PC-3 (cell line): ENCODE measurements around the gene GUCY2F. TPM values are rescaled to one million over a fixed set of nuclear protein-coding genes. Genes with fewer than 3 reads are reported as not detected.

Source experiments
- ATAC-seq: fragments of 200-7000 bp; cut with Tn5 transposase; 2 replicates; pipeline ENCODE4 v1.9.1; 2020; ENCODE audit warnings: mild to moderate bottlenecking, moderate library complexity
- BruUV-seq: library from RNA; stranded (reverse); fragments of 400-500 nt; replicated peaks from 2 replicates; lab custom pipeline; 2021; lab: Mats Ljungman, UMichigan
- CTCF ChIA-PET: fragments of 300-600 bp; sonication (Branson Sonifier 250); formaldehyde crosslinking; loops from one replicate; lab custom pipeline; 2022; ENCODE audit warnings: antibody characterized with exemption; lab: Charles Lee
- POLR2A ChIA-PET: fragments of 300-600 bp; sonication (Branson Sonifier 250); formaldehyde crosslinking; loops from one replicate; lab custom pipeline; 2022; ENCODE audit warnings: antibody characterized with exemption; ENCODE audit not compliant: unreplicated experiment; lab: Charles Lee
- DNase-seq: peaks from one replicate; pipeline ENCODE4 v3.0.0-alpha.2; 2015
- H2AFZ ChIP-seq: fragments of 300-600 bp; sonication (generic); 2 replicates; pipeline ENCODE4 v1.6.0; 2016; ENCODE audit warnings: antibody characterized with exemption, low read length
- H3F3A ChIP-seq: fragments of 300-600 bp; sonication (generic); one replicate; pipeline ENCODE4 v1.6.0; 2017; ENCODE audit warnings: antibody characterized with exemption, low read length, control low read depth, mild to moderate bottlenecking; ENCODE audit not compliant: unreplicated experiment
- H3K27ac ChIP-seq: fragments of 300-600 bp; sonication (generic); 2 replicates; pipeline ENCODE4 v1.5.1; 2016; ENCODE audit warnings: mild to moderate bottlenecking, low read length
- H3K27me3 ChIP-seq: fragments of 300-600 bp; sonication (generic); 2 replicates; pipeline ENCODE4 v1.6.1; 2016; ENCODE audit warnings: low read length, mixed read lengths
- H3K36me3 ChIP-seq: fragments of 300-600 bp; sonication (generic); 2 replicates; pipeline ENCODE4 v1.6.1; 2016; ENCODE audit warnings: low read depth, mixed run types, low read length, mixed read lengths
- H3K4me1 ChIP-seq: fragments of 300-600 bp; sonication (generic); 2 replicates; pipeline ENCODE4 v1.5.1; 2016; ENCODE audit warnings: low read length; ENCODE audit not compliant: insufficient read depth
- H3K4me2 ChIP-seq: fragments of 300-600 bp; sonication (generic); 2 replicates; pipeline ENCODE4 v1.6.0; 2016; ENCODE audit warnings: low read length
- H3K4me3 ChIP-seq: fragments of 300-600 bp; sonication (generic); 2 replicates; pipeline ENCODE4 v1.5.1; 2016; ENCODE audit warnings: mild to moderate bottlenecking, low read length, mixed read lengths
- H3K79me2 ChIP-seq: fragments of 300-600 bp; sonication (generic); 2 replicates; pipeline ENCODE4 v1.6.1; 2017; ENCODE audit warnings: low read length, mixed read lengths
- H3K9ac ChIP-seq: fragments of 300-600 bp; sonication (generic); 2 replicates; pipeline ENCODE4 v1.6.0; 2016; ENCODE audit warnings: mild to moderate bottlenecking, low read length
- H3K9me2 ChIP-seq: fragments of 300-600 bp; sonication (generic); replicated peaks from 2 replicates; pipeline ENCODE4 v1.6.1; 2016; ENCODE audit warnings: mixed run types, low read length, mixed read lengths
- H3K9me3 ChIP-seq: fragments of 300-600 bp; sonication (generic); 2 replicates; pipeline ENCODE4 v1.6.1; 2016; ENCODE audit warnings: low read length, mixed read lengths
- H4K20me1 ChIP-seq: fragments of 300-600 bp; sonication (generic); 2 replicates; pipeline ENCODE4 v1.6.1; 2016; ENCODE audit warnings: low read length, mixed read lengths
- EZH2 ChIP-seq: fragments of 300-600 bp; sonication (generic); IDR thresholded peaks from one replicate; pipeline ENCODE4 v1.6.1; 2017; ENCODE audit warnings: antibody characterized with exemption, mild to moderate bottlenecking, low read length; ENCODE audit not compliant: unreplicated experiment
- EZH2phosphoT487 ChIP-seq: fragments of 300-600 bp; sonication (generic); IDR thresholded peaks from 2 replicates; pipeline ENCODE4 v1.6.1; 2018; ENCODE audit warnings: mild to moderate bottlenecking, antibody characterized with exemption, low read length, borderline replicate concordance
- intact Hi-C: fragments of 100-400 bp; cut with micrococcal nuclease; formaldehyde crosslinking; loops from 2 replicates; pipeline ENCODE4 v1.9.0; 2023
- total RNA-seq: library from RNA; depleted of rRNA; stranded (reverse); fragments of >200 nt; gene quantifications from 2 replicates; pipeline ENCODE4 v1.2.3, GENCODE V29; 2014
- TF ChIP-seq, protein P1 (sequence below): fragments of 300-600 bp; sonication (generic); conservative IDR thresholded peaks from 2 replicates; pipeline ENCODE4 v1.5.1; 2017; ENCODE audit warnings: antibody characterized with exemption, low read depth, mild to moderate bottlenecking, low read length

The GUCY2F gene
- total RNA-seq, 1 experiment from 2014 or later: not detected

DNA sequence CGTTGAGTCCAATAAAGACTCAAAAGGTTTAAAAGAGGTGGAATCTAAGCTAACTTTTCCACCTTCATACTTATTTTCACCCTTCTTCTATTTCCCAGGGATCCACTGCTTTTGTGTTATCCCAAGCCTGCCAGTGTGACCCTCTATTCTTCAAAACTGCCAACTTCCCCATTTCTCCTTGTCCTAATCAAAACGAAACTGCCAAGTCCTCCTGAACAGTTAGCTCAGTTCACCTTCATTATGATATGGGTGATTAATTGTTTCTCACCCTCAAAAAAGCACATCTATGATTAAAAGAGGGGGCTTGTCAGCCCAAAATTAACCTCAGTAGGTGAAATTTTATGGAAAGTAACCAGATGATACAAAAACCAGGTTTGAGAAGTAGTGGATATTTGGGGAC is 108.4 kb downstream of the GUCY2F start:
- Histone ChIP-seq H3K4me3 (no peak overlapping the region), H4K20me1 (no peaks in the 10 kb centered on the region), H3K27me3 (no peaks in the 10 kb centered on the region), H3K79me2 (no peaks in the 10 kb centered on the region), H2AFZ (no peak overlapping the region), H3K4me2 (no peak overlapping the region), H3K9me3 (no peaks in the 10 kb centered on the region), H3K9me2 (no peaks in the 10 kb centered on the region), H3K27ac (no peak overlapping the region), H3K36me3 (no peaks in the 10 kb centered on the region), H3F3A (no peaks in the 10 kb centered on the region), H3K4me1 (no peaks in the 10 kb centered on the region), H3K9ac (no peak overlapping the region)
- no peak for ATAC-seq
- TF ChIP-seq, protein P1, sequence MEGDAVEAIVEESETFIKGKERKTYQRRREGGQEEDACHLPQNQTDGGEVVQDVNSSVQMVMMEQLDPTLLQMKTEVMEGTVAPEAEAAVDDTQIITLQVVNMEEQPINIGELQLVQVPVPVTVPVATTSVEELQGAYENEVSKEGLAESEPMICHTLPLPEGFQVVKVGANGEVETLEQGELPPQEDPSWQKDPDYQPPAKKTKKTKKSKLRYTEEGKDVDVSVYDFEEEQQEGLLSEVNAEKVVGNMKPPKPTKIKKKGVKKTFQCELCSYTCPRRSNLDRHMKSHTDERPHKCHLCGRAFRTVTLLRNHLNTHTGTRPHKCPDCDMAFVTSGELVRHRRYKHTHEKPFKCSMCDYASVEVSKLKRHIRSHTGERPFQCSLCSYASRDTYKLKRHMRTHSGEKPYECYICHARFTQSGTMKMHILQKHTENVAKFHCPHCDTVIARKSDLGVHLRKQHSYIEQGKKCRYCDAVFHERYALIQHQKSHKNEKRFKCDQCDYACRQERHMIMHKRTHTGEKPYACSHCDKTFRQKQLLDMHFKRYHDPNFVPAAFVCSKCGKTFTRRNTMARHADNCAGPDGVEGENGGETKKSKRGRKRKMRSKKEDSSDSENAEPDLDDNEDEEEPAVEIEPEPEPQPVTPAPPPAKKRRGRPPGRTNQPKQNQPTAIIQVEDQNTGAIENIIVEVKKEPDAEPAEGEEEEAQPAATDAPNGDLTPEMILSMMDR: no peak
- TF ChIP-seq EZH2 (no peak), EZH2phosphoT487 (no peak)
- intact Hi-C loops: no loop called here
- no peak for DNase-seq
- no TSS peak for BruUV-seq
- POLR2A ChIA-PET: no interaction called here
- CTCF ChIA-PET: no interaction called here

DNA sequence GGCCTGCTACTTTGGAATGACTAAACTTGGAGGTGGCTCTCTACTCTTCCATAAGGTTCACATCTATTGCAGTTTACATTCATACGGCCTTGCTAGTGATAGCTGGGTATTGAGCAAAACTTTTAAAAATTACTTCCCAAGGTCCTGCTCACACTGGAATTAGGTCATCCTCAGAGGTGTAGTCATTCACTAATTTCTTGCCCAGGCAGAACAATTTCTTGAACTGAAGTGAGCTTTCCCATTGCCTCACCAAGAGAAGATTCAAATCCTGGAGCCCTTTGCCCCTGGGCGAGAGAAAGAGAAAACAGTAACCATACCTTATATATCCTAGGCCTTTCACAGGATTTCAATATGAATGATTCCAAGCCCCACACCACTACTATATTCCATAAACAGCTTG is 109.2 kb downstream of the GUCY2F start:
- Histone ChIP-seq H3K4me3 (no peak overlapping the region), H3K4me1 (no peaks in the 10 kb centered on the region), H3K9ac (no peak overlapping the region), H3K36me3 (no peaks in the 10 kb centered on the region), H3K9me3 (no peaks in the 10 kb centered on the region), H3K79me2 (no peaks in the 10 kb centered on the region), H3K27ac (no peak overlapping the region), H2AFZ (no peak overlapping the region), H3K4me2 (no peak overlapping the region), H3F3A (no peaks in the 10 kb centered on the region), H4K20me1 (no peaks in the 10 kb centered on the region), H3K9me2 (no peaks in the 10 kb centered on the region), H3K27me3 (no peaks in the 10 kb centered on the region)
- TF ChIP-seq EZH2phosphoT487 (no peak), EZH2 (no peak)
- TF ChIP-seq, protein P1: no peak
- DNase-seq (no peak), ATAC-seq (no peak)
- intact Hi-C loops: no loop called here
- BruUV-seq: no TSS peak
- CTCF ChIA-PET: no interaction called here
- POLR2A ChIA-PET: no interaction called here

DNA sequence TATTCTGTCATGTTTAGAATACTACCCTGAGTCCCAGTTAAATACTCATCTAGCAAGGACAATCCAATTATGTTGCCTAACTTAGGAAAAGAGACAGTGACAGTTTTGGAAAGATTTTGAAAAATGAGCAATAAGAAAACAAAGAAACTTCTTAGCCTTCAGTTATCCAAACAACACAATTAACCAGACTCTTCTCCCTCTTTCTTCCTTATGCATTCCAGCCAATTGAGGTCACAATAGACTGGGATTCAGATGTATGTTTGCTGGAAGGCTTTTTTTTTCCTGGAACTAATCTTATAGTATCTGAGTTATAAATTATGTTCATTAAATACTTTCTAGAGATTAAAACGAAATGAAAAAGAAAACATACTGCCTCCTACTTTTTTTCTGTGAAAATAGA is 109.6 kb downstream of the GUCY2F start:
- ChIA-PET CTCF (no interaction called here), POLR2A (no interaction called here)
- Histone ChIP-seq H3K79me2 (no peaks in the 10 kb centered on the region), H2AFZ (no peak overlapping the region), H3K4me1 (no peaks in the 10 kb centered on the region), H3K9me2 (no peaks in the 10 kb centered on the region), H3K27ac (no peak overlapping the region), H3K9ac (no peak overlapping the region), H4K20me1 (no peaks in the 10 kb centered on the region), H3K4me3 (no peak overlapping the region), H3K36me3 (no peaks in the 10 kb centered on the region), H3K9me3 (no peaks in the 10 kb centered on the region), H3K4me2 (no peak overlapping the region), H3F3A (no peaks in the 10 kb centered on the region), H3K27me3 (no peaks in the 10 kb centered on the region)
- TF ChIP-seq EZH2phosphoT487: no peak
- TF ChIP-seq, protein P1: no peak
- no peak for TF ChIP-seq EZH2
- BruUV-seq: no TSS peak
- ATAC-seq: no peak
- intact Hi-C loops: no loop called here
- DNase-seq: no peak
